ENCODE measurements around the gene MIF4GD. TPM values are rescaled to one million over a fixed set of nuclear protein-coding genes. Genes with fewer than 3 reads are reported as not detected.

MIF4GD gene
- total and polyA plus RNA-seq, 9 of the 15 experiments (the other 6 are each of a cell fraction or from before 2014, with no cell fraction given), result 11.8 to 63.8 (median 28.1) TPM

GRCh38 chr17:75267411-75268232, 3.4 kb downstream of the MIF4GD start (continued):
- TF ChIP-seq CREB3L1 (IDR thresholded peaks at IDR 0.05; ENCODE audit: borderline replicate concordance, low read depth), result no peak
- no peak for TF ChIP-seq ASH1L (IDR thresholded peaks at IDR 0.05; ENCODE audit: borderline replicate concordance, low read depth, partially characterized antibody)
- 0 out of 2 replicates have a peak, but pooled peaks have one; percentile 20 for TF ChIP-seq ARID1B (IDR thresholded peaks at IDR 0.05)
- no peak for TF ChIP-seq NCOA1 (IDR thresholded peaks at IDR 0.05; ENCODE audit: low read depth)
- no peak for TF ChIP-seq TCFL5 (CRISPR knock-in tag; conservative IDR thresholded peaks at IDR 0.05)
- TF ChIP-seq PML (IDR thresholded peaks at IDR 0.05; ENCODE audit: low read length), result no peak
- TF ChIP-seq PHB (CRISPR knock-in tag; IDR thresholded peaks at IDR 0.05), result no peak
- TF ChIP-seq HEY1 (CRISPR knock-in tag; IDR thresholded peaks at IDR 0.05; ENCODE audit: borderline replicate concordance), result no peak
- TF ChIP-seq RNF219 (CRISPR knock-in tag; IDR thresholded peaks at IDR 0.05), result no peak
- TF ChIP-seq SMAD1 (IDR thresholded peaks at IDR 0.05; ENCODE audit: low read depth, low read length, partially characterized antibody), result no peak
- no peak for TF ChIP-seq TCF15 (CRISPR knock-in tag; IDR thresholded peaks at IDR 0.05)
- no peak for TF ChIP-seq ARID3B (CRISPR knock-in tag; IDR thresholded peaks at IDR 0.05; ENCODE audit: borderline replicate concordance)
- TF ChIP-seq NFIC (IDR thresholded peaks at IDR 0.05), result no peak
- TF ChIP-seq ZHX1 (conservative IDR thresholded peaks at IDR 0.05; ENCODE audit: low read length), result no peak
- peak in 1 of 2 experiments; percentile 34; a peak in 2 of 4 replicates for TF ChIP-seq MNT (conservative IDR thresholded peaks at IDR 0.05)

Measured in K562 (cell line).